Measurements from ENCODE around the gene SPEN.
"Not testable (repeated sequence)": the region's sequence is repeated elsewhere in the genome, so short reads cannot be mapped to it uniquely, and the experiment has no call there.

The SPEN gene

GRCh38 chr1:15816674-15817073 is 30.8 kb upstream of the SPEN start:
- WGBS = 95% methylated on average over 5 of the region's 5 CpGs
- H3K9me3 ChIP-seq (ENCODE audit: insufficient read depth, low read depth, low read length) = no peaks in the 10 kb centered on the region
- no peak overlapping the region for H3K9ac ChIP-seq (ENCODE audit: low read depth, low read length)
- H3K27ac ChIP-seq (ENCODE audit: low read depth, low read length) = no peak overlapping the region
- H3K4me1 ChIP-seq (ENCODE audit: insufficient read depth, low read length) = no peaks in the 10 kb centered on the region; the same call in 1 of the 2 replicates
- no peaks in the 10 kb centered on the region for H3K27me3 ChIP-seq (ENCODE audit: insufficient read depth, low read length)
- H3K4me3 ChIP-seq (ENCODE audit: low read length) = no peak overlapping the region
- no peaks in the 10 kb centered on the region for H3K36me3 ChIP-seq (ENCODE audit: insufficient read depth, low read length)

GRCh38 chr1:15820478-15820877 is 27.0 kb upstream of the SPEN start:
- H3K4me3 ChIP-seq (ENCODE audit: low read length) = no peak overlapping the region
- H3K27me3 ChIP-seq (ENCODE audit: insufficient read depth, low read length) = no peaks in the 10 kb centered on the region
- no peak overlapping the region for H3K9ac ChIP-seq (ENCODE audit: low read depth, low read length)
- no peaks in the 10 kb centered on the region for H3K36me3 ChIP-seq (ENCODE audit: insufficient read depth, low read length)
- no peaks in the 10 kb centered on the region; the same call in 1 of the 2 replicates for H3K4me1 ChIP-seq (ENCODE audit: insufficient read depth, low read length)
- H3K27ac ChIP-seq (ENCODE audit: low read depth, low read length) = no peak overlapping the region
- no peaks in the 10 kb centered on the region for H3K9me3 ChIP-seq (ENCODE audit: insufficient read depth, low read depth, low read length)
- WGBS = 94% methylated on average over 3 of the region's 3 CpGs

- H3K9ac ChIP-seq (ENCODE audit: low read depth, low read length) = no peak overlapping the region
- no peaks in the 10 kb centered on the region for H3K27me3 ChIP-seq (ENCODE audit: insufficient read depth, low read length)
- no peaks in the 10 kb centered on the region for H3K36me3 ChIP-seq (ENCODE audit: insufficient read depth, low read length)
- H3K4me1 ChIP-seq (ENCODE audit: insufficient read depth, low read length) = peaks cover 10% of the 10 kb centered on the region
- no peak overlapping the region for H3K27ac ChIP-seq (ENCODE audit: low read depth, low read length)
- H3K9me3 ChIP-seq (ENCODE audit: insufficient read depth, low read depth, low read length) = no peaks in the 10 kb centered on the region
- H3K4me3 ChIP-seq (ENCODE audit: low read length) = no peak overlapping the region
These were observed 21.7 kb upstream of the SPEN start for GRCh38 chr1:15825800-15826199.

GRCh38 chr1:15826810-15827507 is 20.5 kb upstream of the SPEN start:
- no peak overlapping the region for H3K27ac ChIP-seq (ENCODE audit: low read depth, low read length)
- WGBS = 92% methylated on average over 5 of the region's 6 CpGs
- no peaks in the 10 kb centered on the region for H3K27me3 ChIP-seq (ENCODE audit: insufficient read depth, low read length)
- H3K4me3 ChIP-seq (ENCODE audit: low read length) = no peak overlapping the region
- H3K4me1 ChIP-seq (ENCODE audit: insufficient read depth, low read length) = peaks cover 10% of the 10 kb centered on the region
- H3K36me3 ChIP-seq (ENCODE audit: insufficient read depth, low read length) = no peaks in the 10 kb centered on the region
- H3K9me3 ChIP-seq (ENCODE audit: insufficient read depth, low read depth, low read length) = no peaks in the 10 kb centered on the region
- no peak overlapping the region for H3K9ac ChIP-seq (ENCODE audit: low read depth, low read length)

- H3K4me3 ChIP-seq (ENCODE audit: low read length); H3K9me3 ChIP-seq (ENCODE audit: insufficient read depth, low read depth, low read length); H3K27ac ChIP-seq (ENCODE audit: low read depth, low read length); H3K36me3 ChIP-seq (ENCODE audit: insufficient read depth, low read length); H3K9ac ChIP-seq (ENCODE audit: low read depth, low read length); H3K27me3 ChIP-seq (ENCODE audit: insufficient read depth, low read length): not testable (repeated sequence)
- peaks cover 10% of the 10 kb centered on the region for H3K4me1 ChIP-seq (ENCODE audit: insufficient read depth, low read length)
- 94% methylated on average over 15 of the region's 15 CpGs for WGBS
These were observed 19.9 kb upstream of the SPEN start for GRCh38 chr1:15827567-15827966.

GRCh38 chr1:15828931-15829330 is 18.6 kb upstream of the SPEN start:
- H3K27me3 ChIP-seq (ENCODE audit: insufficient read depth, low read length); H3K36me3 ChIP-seq (ENCODE audit: insufficient read depth, low read length); H3K4me3 ChIP-seq (ENCODE audit: low read length); H3K9me3 ChIP-seq (ENCODE audit: insufficient read depth, low read depth, low read length); H3K27ac ChIP-seq (ENCODE audit: low read depth, low read length); H3K9ac ChIP-seq (ENCODE audit: low read depth, low read length): not testable (repeated sequence)
- 96% methylated on average over 14 of the region's 14 CpGs for WGBS
- peaks cover 21% of the 10 kb centered on the region for H3K4me1 ChIP-seq (ENCODE audit: insufficient read depth, low read length)

GRCh38 chr1:15830258-15830657 is 17.2 kb upstream of the SPEN start:
- 50% methylated on average over 1 of the region's 1 CpG for WGBS
- H3K9ac ChIP-seq (ENCODE audit: low read depth, low read length) = no peak overlapping the region
- no peak overlapping the region for H3K27ac ChIP-seq (ENCODE audit: low read depth, low read length)

GRCh38 chr1:15833069-15833679 is 14.3 kb upstream of the SPEN start:
- Histone ChIP-seq H3K9ac (ENCODE audit: low read depth, low read length) (no peak overlapping the region; the same call in 1 of the 2 replicates), H3K36me3 (ENCODE audit: insufficient read depth, low read length) (no peaks in the 10 kb centered on the region), H3K4me1 (ENCODE audit: insufficient read depth, low read length) (peaks cover 23% of the 10 kb centered on the region), H3K4me3 (ENCODE audit: low read length) (peak overlapping the region; percentile 72), H3K27ac (ENCODE audit: low read depth, low read length) (peak overlapping the region; percentile 100; the same call in 1 of the 2 replicates), H3K27me3 (ENCODE audit: insufficient read depth, low read length) (no peaks in the 10 kb centered on the region), H3K9me3 (ENCODE audit: insufficient read depth, low read depth, low read length) (no peaks in the 10 kb centered on the region)
- WGBS = 90% methylated on average over 23 of the region's 24 CpGs

More at GRCh38 chr1:15830258-15830657, 17.2 kb upstream of the SPEN start:
- Histone ChIP-seq H3K4me3 (ENCODE audit: low read length) (no peak overlapping the region), H3K36me3 (ENCODE audit: insufficient read depth, low read length) (no peaks in the 10 kb centered on the region), H3K4me1 (ENCODE audit: insufficient read depth, low read length) (peaks cover 23% of the 10 kb centered on the region), H3K9me3 (ENCODE audit: insufficient read depth, low read depth, low read length) (no peaks in the 10 kb centered on the region), H3K27me3 (ENCODE audit: insufficient read depth, low read length) (no peaks in the 10 kb centered on the region)

- peaks cover 23% of the 10 kb centered on the region for H3K4me1 ChIP-seq (ENCODE audit: insufficient read depth, low read length)
These were observed 13.6 kb upstream of the SPEN start for GRCh38 chr1:15833842-15834405.

GRCh38 chr1:15834406-15835204 is 12.9 kb upstream of the SPEN start:
- Histone ChIP-seq H3K27me3 (ENCODE audit: insufficient read depth, low read length) (no peaks in the 10 kb centered on the region), H3K4me3 (ENCODE audit: low read length) (peak overlapping the region; percentile 72), H3K27ac (ENCODE audit: low read depth, low read length) (peak overlapping the region; percentile 100), H3K9me3 (ENCODE audit: insufficient read depth, low read depth, low read length) (no peaks in the 10 kb centered on the region), H3K4me1 (ENCODE audit: insufficient read depth, low read length) (peaks cover 23% of the 10 kb centered on the region), H3K36me3 (ENCODE audit: insufficient read depth, low read length) (no peaks in the 10 kb centered on the region), H3K9ac (ENCODE audit: low read depth, low read length) (peak overlapping the region; percentile 98)
- WGBS = under 1% methylated on average over 77 of the region's 77 CpGs

More at GRCh38 chr1:15833842-15834405, 13.6 kb upstream of the SPEN start:
- peak overlapping the region; percentile 98 for H3K9ac ChIP-seq (ENCODE audit: low read depth, low read length)
- no peaks in the 10 kb centered on the region for H3K9me3 ChIP-seq (ENCODE audit: insufficient read depth, low read depth, low read length)
- H3K4me3 ChIP-seq (ENCODE audit: low read length) = peak overlapping the region; percentile 72
- WGBS = 17% methylated on average over 8 of the region's 10 CpGs
- H3K27me3 ChIP-seq (ENCODE audit: insufficient read depth, low read length) = no peaks in the 10 kb centered on the region
- peak overlapping the region; percentile 100 for H3K27ac ChIP-seq (ENCODE audit: low read depth, low read length)
- no peaks in the 10 kb centered on the region for H3K36me3 ChIP-seq (ENCODE audit: insufficient read depth, low read length)

Data from HUES64 (cell line).